ENCODE data around the gene MGAT4A.
"Not testable (repeated sequence)": the region's sequence is repeated elsewhere in the genome, so short reads cannot be mapped to it uniquely, and the experiment has no call there.

The MGAT4A gene

DNA sequence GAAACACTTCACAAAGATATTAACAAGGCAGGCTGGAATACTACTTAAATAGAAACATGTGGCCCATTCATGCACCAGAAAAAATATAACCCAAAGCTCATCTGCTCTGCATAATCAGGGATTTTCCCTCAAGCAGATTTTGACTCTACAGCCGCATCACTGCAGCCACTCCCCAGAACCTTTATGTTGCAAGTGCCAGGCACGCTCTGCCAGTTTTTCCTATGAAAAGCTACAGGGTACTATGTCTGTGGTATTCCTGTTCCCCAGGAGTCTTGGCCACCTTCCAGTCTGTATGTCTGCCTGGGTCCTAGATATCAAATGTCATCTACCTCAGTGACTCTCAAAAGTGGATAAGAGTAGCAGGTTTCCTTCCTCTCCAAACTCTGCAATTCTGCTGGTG is 126.4 kb downstream of the MGAT4A start:
- no peak for TF ChIP-seq GLIS3 (CRISPR knock-in tag; IDR thresholded peaks at IDR 0.05)
- TF ChIP-seq ZC3H10 (CRISPR knock-in tag; IDR thresholded peaks at IDR 0.05), result no peak
- no peak for TF ChIP-seq OSR1 (CRISPR knock-in tag; IDR thresholded peaks at IDR 0.05)
- no peak for TF ChIP-seq BACH2 (CRISPR knock-in tag; IDR thresholded peaks at IDR 0.05; ENCODE audit: borderline replicate concordance)
- TF ChIP-seq ZFP30 (CRISPR knock-in tag; IDR thresholded peaks at IDR 0.05), result no peak
- ATAC-seq, result no peak

DNA sequence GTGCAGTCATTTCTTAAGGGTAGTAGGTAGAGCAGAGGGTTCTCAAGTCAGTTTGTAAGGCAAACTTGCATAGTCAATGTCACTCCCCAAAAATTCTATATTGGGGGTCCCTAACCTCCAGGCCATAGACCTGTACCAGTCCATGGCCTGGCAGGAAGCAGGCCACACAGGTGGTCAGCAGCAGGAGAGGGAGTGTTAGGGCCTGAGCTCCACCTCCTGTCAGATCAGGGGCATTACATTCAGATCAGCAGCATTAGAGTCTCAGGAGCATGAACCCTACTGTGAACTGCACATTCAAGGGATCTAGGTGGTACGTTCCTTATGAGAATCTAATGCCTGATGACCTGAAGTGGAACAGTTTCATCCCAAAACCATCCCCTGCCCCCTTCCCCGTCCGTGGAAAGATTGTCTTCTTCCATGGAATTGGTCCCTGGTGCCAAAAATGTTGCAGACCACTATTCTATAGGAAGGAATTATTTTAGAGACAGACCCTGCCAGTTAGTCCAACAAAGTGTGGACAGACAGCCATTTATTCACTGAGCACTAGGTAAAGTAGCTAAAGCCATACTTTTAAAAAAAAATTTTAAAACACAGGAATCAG is 129.3 kb downstream of the MGAT4A start:
- TF ChIP-seq ZNF70 (CRISPR knock-in tag; IDR thresholded peaks at IDR 0.05) (0 out of 2 replicates have a peak, but pooled peaks have one; percentile 32), ARNTL (CRISPR knock-in tag; IDR thresholded peaks at IDR 0.05; ENCODE audit: borderline replicate concordance, low read depth) (no peak), ZFP30 (CRISPR knock-in tag; IDR thresholded peaks at IDR 0.05) (no peak)
- TF ChIP-seq, protein P1, sequence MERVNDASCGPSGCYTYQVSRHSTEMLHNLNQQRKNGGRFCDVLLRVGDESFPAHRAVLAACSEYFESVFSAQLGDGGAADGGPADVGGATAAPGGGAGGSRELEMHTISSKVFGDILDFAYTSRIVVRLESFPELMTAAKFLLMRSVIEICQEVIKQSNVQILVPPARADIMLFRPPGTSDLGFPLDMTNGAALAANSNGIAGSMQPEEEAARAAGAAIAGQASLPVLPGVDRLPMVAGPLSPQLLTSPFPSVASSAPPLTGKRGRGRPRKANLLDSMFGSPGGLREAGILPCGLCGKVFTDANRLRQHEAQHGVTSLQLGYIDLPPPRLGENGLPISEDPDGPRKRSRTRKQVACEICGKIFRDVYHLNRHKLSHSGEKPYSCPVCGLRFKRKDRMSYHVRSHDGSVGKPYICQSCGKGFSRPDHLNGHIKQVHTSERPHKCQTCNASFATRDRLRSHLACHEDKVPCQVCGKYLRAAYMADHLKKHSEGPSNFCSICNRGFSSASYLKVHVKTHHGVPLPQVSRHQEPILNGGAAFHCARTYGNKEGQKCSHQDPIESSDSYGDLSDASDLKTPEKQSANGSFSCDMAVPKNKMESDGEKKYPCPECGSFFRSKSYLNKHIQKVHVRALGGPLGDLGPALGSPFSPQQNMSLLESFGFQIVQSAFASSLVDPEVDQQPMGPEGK (CRISPR knock-in tag; IDR thresholded peaks at IDR 0.05; ENCODE audit: borderline replicate concordance), result no peak
- TF ChIP-seq, protein P2, sequence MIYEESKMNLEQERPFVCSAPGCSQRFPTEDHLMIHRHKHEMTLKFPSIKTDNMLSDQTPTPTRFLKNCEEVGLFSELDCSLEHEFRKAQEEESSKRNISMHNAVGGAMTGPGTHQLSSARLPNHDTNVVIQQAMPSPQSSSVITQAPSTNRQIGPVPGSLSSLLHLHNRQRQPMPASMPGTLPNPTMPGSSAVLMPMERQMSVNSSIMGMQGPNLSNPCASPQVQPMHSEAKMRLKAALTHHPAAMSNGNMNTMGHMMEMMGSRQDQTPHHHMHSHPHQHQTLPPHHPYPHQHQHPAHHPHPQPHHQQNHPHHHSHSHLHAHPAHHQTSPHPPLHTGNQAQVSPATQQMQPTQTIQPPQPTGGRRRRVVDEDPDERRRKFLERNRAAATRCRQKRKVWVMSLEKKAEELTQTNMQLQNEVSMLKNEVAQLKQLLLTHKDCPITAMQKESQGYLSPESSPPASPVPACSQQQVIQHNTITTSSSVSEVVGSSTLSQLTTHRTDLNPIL (CRISPR knock-in tag; IDR thresholded peaks at IDR 0.05; ENCODE audit: low read depth), result no peak
- TF ChIP-seq, protein P3, sequence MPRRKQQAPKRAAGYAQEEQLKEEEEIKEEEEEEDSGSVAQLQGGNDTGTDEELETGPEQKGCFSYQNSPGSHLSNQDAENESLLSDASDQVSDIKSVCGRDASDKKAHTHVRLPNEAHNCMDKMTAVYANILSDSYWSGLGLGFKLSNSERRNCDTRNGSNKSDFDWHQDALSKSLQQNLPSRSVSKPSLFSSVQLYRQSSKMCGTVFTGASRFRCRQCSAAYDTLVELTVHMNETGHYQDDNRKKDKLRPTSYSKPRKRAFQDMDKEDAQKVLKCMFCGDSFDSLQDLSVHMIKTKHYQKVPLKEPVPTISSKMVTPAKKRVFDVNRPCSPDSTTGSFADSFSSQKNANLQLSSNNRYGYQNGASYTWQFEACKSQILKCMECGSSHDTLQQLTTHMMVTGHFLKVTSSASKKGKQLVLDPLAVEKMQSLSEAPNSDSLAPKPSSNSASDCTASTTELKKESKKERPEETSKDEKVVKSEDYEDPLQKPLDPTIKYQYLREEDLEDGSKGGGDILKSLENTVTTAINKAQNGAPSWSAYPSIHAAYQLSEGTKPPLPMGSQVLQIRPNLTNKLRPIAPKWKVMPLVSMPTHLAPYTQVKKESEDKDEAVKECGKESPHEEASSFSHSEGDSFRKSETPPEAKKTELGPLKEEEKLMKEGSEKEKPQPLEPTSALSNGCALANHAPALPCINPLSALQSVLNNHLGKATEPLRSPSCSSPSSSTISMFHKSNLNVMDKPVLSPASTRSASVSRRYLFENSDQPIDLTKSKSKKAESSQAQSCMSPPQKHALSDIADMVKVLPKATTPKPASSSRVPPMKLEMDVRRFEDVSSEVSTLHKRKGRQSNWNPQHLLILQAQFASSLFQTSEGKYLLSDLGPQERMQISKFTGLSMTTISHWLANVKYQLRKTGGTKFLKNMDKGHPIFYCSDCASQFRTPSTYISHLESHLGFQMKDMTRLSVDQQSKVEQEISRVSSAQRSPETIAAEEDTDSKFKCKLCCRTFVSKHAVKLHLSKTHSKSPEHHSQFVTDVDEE (CRISPR knock-in tag; IDR thresholded peaks at IDR 0.05), result no peak
- TF ChIP-seq, protein P4, sequence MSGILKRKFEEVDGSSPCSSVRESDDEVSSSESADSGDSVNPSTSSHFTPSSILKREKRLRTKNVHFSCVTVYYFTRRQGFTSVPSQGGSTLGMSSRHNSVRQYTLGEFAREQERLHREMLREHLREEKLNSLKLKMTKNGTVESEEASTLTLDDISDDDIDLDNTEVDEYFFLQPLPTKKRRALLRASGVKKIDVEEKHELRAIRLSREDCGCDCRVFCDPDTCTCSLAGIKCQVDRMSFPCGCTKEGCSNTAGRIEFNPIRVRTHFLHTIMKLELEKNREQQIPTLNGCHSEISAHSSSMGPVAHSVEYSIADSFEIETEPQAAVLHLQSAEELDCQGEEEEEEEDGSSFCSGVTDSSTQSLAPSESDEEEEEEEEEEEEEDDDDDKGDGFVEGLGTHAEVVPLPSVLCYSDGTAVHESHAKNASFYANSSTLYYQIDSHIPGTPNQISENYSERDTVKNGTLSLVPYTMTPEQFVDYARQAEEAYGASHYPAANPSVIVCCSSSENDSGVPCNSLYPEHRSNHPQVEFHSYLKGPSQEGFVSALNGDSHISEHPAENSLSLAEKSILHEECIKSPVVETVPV (CRISPR knock-in tag; IDR thresholded peaks at IDR 0.05), result no peak
- ATAC-seq, result peak; percentile 96

DNA sequence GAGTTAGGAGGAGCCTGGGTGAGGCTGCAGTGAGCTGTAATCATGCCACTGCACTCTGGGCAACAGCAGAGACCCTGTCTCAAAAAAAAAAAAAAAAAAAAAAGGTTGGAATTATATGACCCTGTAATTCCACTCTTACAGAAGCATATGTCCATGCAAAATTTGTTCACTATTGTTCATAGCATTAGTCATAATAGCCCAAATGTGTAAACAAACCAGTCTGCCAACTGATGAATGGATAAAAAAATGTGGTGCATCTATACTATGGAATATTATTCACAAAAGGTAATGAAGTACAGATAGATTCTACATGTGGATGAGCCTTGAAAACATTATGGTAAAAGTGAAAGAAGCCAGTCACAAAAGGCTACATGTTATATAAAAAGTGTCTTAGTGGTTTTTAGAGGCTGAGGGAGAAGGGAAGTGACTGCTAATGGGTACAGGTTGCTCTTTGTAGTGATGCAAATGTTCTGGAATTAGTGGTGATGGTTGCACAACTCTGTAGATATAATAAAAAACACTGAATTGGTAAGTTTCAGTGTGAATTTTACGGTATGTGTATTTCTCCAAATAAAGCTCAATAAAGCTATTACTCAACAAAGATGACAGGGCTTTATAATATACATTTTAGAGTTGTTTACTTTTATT is 132.0 kb downstream of the MGAT4A start:
- no peak for ATAC-seq
- TF ChIP-seq ZC3H10 (CRISPR knock-in tag; IDR thresholded peaks at IDR 0.05) (no peak), RARB (CRISPR knock-in tag; IDR thresholded peaks at IDR 0.05) (no peak), ARNTL (CRISPR knock-in tag; IDR thresholded peaks at IDR 0.05; ENCODE audit: borderline replicate concordance, low read depth) (no peak), TCF4 (CRISPR knock-in tag; IDR thresholded peaks at IDR 0.05; ENCODE audit: borderline replicate concordance) (no peak), ZNF70 (CRISPR knock-in tag; IDR thresholded peaks at IDR 0.05) (no peak), ZNF565 (CRISPR knock-in tag; conservative IDR thresholded peaks at IDR 0.05; ENCODE audit: low read depth) (no peak), BACH2 (CRISPR knock-in tag; IDR thresholded peaks at IDR 0.05; ENCODE audit: borderline replicate concordance) (no peak), ZFP30 (CRISPR knock-in tag; IDR thresholded peaks at IDR 0.05) (no peak)
- TF ChIP-seq, protein P2 (CRISPR knock-in tag; IDR thresholded peaks at IDR 0.05; ENCODE audit: low read depth), result no peak
- TF ChIP-seq, protein P4 (CRISPR knock-in tag; IDR thresholded peaks at IDR 0.05), result no peak
- TF ChIP-seq, protein P3 (CRISPR knock-in tag; IDR thresholded peaks at IDR 0.05), result no peak

DNA sequence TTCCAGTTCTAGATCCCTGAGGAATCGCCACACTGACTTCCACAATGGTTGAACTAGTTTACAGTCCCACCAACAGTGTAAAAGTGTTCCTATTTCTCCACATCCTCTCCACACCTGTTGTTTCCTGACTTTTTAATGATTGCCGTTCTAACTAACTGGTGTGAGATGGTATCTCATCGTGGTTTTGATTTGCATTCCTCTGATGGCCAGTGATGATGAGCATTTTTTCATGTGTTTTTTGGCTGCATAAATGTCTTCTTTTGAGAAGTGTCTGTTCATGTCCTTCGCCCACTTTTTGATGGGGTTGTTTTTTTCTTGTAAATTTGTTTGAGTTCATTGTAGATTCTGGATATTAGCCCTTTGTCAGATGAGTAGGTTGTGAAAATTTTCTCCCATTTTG is 136.3 kb downstream of the MGAT4A start:
- ATAC-seq, result not testable (repeated sequence)
